ENCODE measurements around the gene ERBB4. TPM values are rescaled to one million over a fixed set of nuclear protein-coding genes. Genes with fewer than 3 reads are reported as not detected.

The ERBB4 gene
- polyA plus RNA-seq, 1 of the 3 experiments (the other 2 are of a cell fraction) = 0.05 TPM

GRCh38 chr2:212124598-212124997 is 414.0 kb downstream of the ERBB4 start:
- POLR2A ChIA-PET = no interaction called here
- TF ChIP-seq CHD2 (IDR thresholded peaks at IDR 0.05; ENCODE audit: low read length, partially characterized antibody) (no peak), RCOR1 (IDR thresholded peaks at IDR 0.05; ENCODE audit: low read length) (no peak), PBX3 (IDR thresholded peaks at IDR 0.05) (no peak), TAF1 (IDR thresholded peaks at IDR 0.05; ENCODE audit: borderline replicate concordance, low read depth, low read length) (no peak), ZBTB33 (IDR thresholded peaks at IDR 0.05; ENCODE audit: borderline replicate concordance, low read depth) (no peak), MEF2A (IDR thresholded peaks at IDR 0.05; ENCODE audit: borderline replicate concordance, low read depth) (no peak)
- Histone ChIP-seq H4K20me1 (ENCODE audit: insufficient read depth) (no peaks in the 10 kb centered on the region), H3K9ac (no peak overlapping the region), H3K36me3 (replicated peaks in 1 of 2; ENCODE audit: control insufficient read depth in 1 of 2, insufficient read depth in 2 of 2, low read length in 1 of 2) (no peaks in the 10 kb centered on the region), H3K9me3 (peaks cover 5% of the 10 kb centered on the region; the same call in 1 of the 2 replicates), H3F3A (replicated peaks; ENCODE audit: insufficient read depth) (no peaks in the 10 kb centered on the region), H3K27ac (ENCODE audit: low read depth in 2 of 2, low read length in 1 of 2) (no peak overlapping the region), H3K79me2 (ENCODE audit: insufficient read depth) (no peaks in the 10 kb centered on the region), H3K4me2 (no peak overlapping the region), H2AFZ (ENCODE audit: low read depth) (no peak overlapping the region), H3K4me1 (ENCODE audit: control insufficient read depth in 1 of 2, insufficient read depth in 2 of 2, low read depth in 1 of 2, low read length in 1 of 2) (peaks cover 0 to 4% of the 10 kb centered on the region in 2 experiments; a peak in 1 of 4 replicates), H3K27me3 (ENCODE audit: insufficient read depth) (no peaks in the 10 kb centered on the region), H3K4me3 (ENCODE audit: low read depth in 2 of 2, low read length in 1 of 2) (no peak overlapping the region), H3K9me2 (no peaks in the 10 kb centered on the region)
- CTCF ChIA-PET = no interaction called here
- WGBS (ENCODE audit: low lambda C conversion rate) = 68% methylated on average over 8 of the region's 10 CpGs
- DNase-seq = no peak

GRCh38 chr2:212119591-212119990 is 419.0 kb downstream of the ERBB4 start:
- Histone ChIP-seq H3K4me2 (no peak overlapping the region), H3K27ac (ENCODE audit: low read depth in 2 of 2, low read length in 1 of 2) (no peak overlapping the region), H3K9ac (no peak overlapping the region), H3K27me3 (ENCODE audit: insufficient read depth) (no peaks in the 10 kb centered on the region), H3K9me3 (peaks cover 5% of the 10 kb centered on the region; the same call in 1 of the 2 replicates), H2AFZ (ENCODE audit: low read depth) (no peak overlapping the region), H3K79me2 (ENCODE audit: insufficient read depth) (no peaks in the 10 kb centered on the region), H4K20me1 (ENCODE audit: insufficient read depth) (no peaks in the 10 kb centered on the region), H3K4me3 (ENCODE audit: low read depth in 2 of 2, low read length in 1 of 2) (no peak overlapping the region), H3F3A (replicated peaks; ENCODE audit: insufficient read depth) (no peaks in the 10 kb centered on the region), H3K4me1 (ENCODE audit: control insufficient read depth in 1 of 2, insufficient read depth in 2 of 2, low read depth in 1 of 2, low read length in 1 of 2) (peaks cover 0 to 2% of the 10 kb centered on the region in 2 experiments; a peak in 2 of 4 replicates), H3K9me2 (no peaks in the 10 kb centered on the region), H3K36me3 (replicated peaks in 1 of 2; ENCODE audit: control insufficient read depth in 1 of 2, insufficient read depth in 2 of 2, low read length in 1 of 2) (no peaks in the 10 kb centered on the region)
- CTCF ChIA-PET = no interaction called here
- no peak for DNase-seq
- WGBS (ENCODE audit: low lambda C conversion rate) = 71% methylated on average over 2 of the region's 2 CpGs
- POLR2A ChIA-PET = no interaction called here
- TF ChIP-seq NRF1 (IDR thresholded peaks at IDR 0.05; ENCODE audit: low read depth, low read length) (no peak), PBX3 (IDR thresholded peaks at IDR 0.05) (no peak), CHD2 (IDR thresholded peaks at IDR 0.05; ENCODE audit: low read length, partially characterized antibody) (no peak), FOXJ3 (CRISPR knock-in tag; IDR thresholded peaks at IDR 0.05) (no peak), ELF1 (IDR thresholded peaks at IDR 0.05) (no peak), REST (IDR thresholded peaks at IDR 0.05; ENCODE audit: low read depth, low read length) (no peak), SIN3A (IDR thresholded peaks at IDR 0.05; ENCODE audit: borderline replicate concordance, low read depth, low read length) (no peak), USF2 (IDR thresholded peaks at IDR 0.05; ENCODE audit: borderline replicate concordance, low read depth, low read length) (no peak), ZBTB33 (IDR thresholded peaks at IDR 0.05; ENCODE audit: borderline replicate concordance, low read depth) (no peak), TAF1 (IDR thresholded peaks at IDR 0.05; ENCODE audit: borderline replicate concordance, low read depth, low read length) (no peak), YY1 (IDR thresholded peaks at IDR 0.05; ENCODE audit: low read depth) (no peak), USF1 (IDR thresholded peaks at IDR 0.05; ENCODE audit: borderline replicate concordance, low read depth) (no peak)

All from SK-N-SH (cell line).